H9 (cell line): ENCODE results near the gene SPDL1. TPM values are rescaled to one million over a fixed set of nuclear protein-coding genes. Genes with fewer than 3 reads are reported as not detected.

ENCODE experiments used
- DNase-seq: peaks from one replicate; pipeline ENCODE4 v3.0.0-alpha.2; 2017
- H2AFZ ChIP-seq: one replicate; pipeline ENCODE4 v1.6.1; 2013; ENCODE audit warnings: mild to moderate bottlenecking, low read length, control low read depth, moderate library complexity
- H2AK5ac ChIP-seq: 2 replicates; pipeline ENCODE4 v1.6.1; 2013; ENCODE audit warnings: low read length, control low read depth, mixed read lengths; ENCODE audit not compliant: insufficient read length
- H2BK120ac ChIP-seq: one replicate; pipeline ENCODE4 v1.6.1; 2013; ENCODE audit warnings: low read depth, mild to moderate bottlenecking, low read length, control low read depth, inconsistent platforms; ENCODE audit not compliant: poor library complexity, severe bottlenecking
- H2BK12ac ChIP-seq: 2 replicates; pipeline ENCODE4 v1.6.1; 2013; ENCODE audit warnings: low read length, control low read depth, mixed read lengths, low read depth; ENCODE audit not compliant: insufficient read length
- H2BK15ac ChIP-seq: 2 replicates; pipeline ENCODE4 v1.6.1; 2013; ENCODE audit warnings: low read depth, low read length, control low read depth
- H2BK20ac ChIP-seq: one replicate; pipeline ENCODE4 v1.6.1; 2013; ENCODE audit warnings: low read depth, mild to moderate bottlenecking, low read length, control low read depth, inconsistent platforms; ENCODE audit not compliant: poor library complexity, severe bottlenecking
- H2BK5ac ChIP-seq: 2 replicates; pipeline ENCODE4 v1.6.1; 2013; ENCODE audit warnings: low read length, control low read depth, mixed read lengths; ENCODE audit not compliant: insufficient read length
- H3K14ac ChIP-seq: 2 replicates; pipeline ENCODE4 v1.6.1; 2013; ENCODE audit warnings: low read length, control low read depth; ENCODE audit not compliant: insufficient read depth
- H3K18ac ChIP-seq: 2 replicates; pipeline ENCODE4 v1.6.1; 2013; ENCODE audit warnings: low read depth, mild to moderate bottlenecking, mixed read lengths, low read length, control low read depth; ENCODE audit not compliant: insufficient read length
- H3K23ac ChIP-seq: 2 replicates; pipeline ENCODE4 v1.6.1; 2013; ENCODE audit warnings: low read length, control low read depth, mixed read lengths, low read depth; ENCODE audit not compliant: insufficient read length
- H3K23me2 ChIP-seq: 2 replicates; pipeline ENCODE4 v1.6.1; 2013; ENCODE audit warnings: low read depth, mild to moderate bottlenecking, mixed read lengths, low read length, control low read depth; ENCODE audit not compliant: insufficient read length, poor library complexity, severe bottlenecking
- H3K27ac ChIP-seq: 2 replicates; pipeline ENCODE4 v1.5.1; 2013; ENCODE audit warnings: low read length, control low read depth, mixed read lengths, low read depth; ENCODE audit not compliant: insufficient read length
- H3K27me3 ChIP-seq: 2 replicates; pipeline ENCODE4 v1.6.1; 2013; ENCODE audit warnings: low read length, control low read depth, inconsistent platforms; ENCODE audit not compliant: insufficient read depth
- H3K4ac ChIP-seq: 2 replicates; pipeline ENCODE4 v1.6.1; 2013; ENCODE audit warnings: low read depth, mild to moderate bottlenecking, control low read depth, inconsistent platforms, low read length, moderate library complexity
- H3K4me1 ChIP-seq: 2 replicates; pipeline ENCODE4 v1.6.1; 2013; ENCODE audit warnings: low read length, control low read depth, inconsistent platforms; ENCODE audit not compliant: insufficient read depth
- H3K4me2 ChIP-seq: 2 replicates; pipeline ENCODE4 v1.6.1; 2013; ENCODE audit warnings: low read length, control low read depth, mixed read lengths; ENCODE audit not compliant: insufficient read length, insufficient read depth
- H3K56ac ChIP-seq: 2 replicates; pipeline ENCODE4 v1.6.1; 2013; ENCODE audit warnings: low read depth, mild to moderate bottlenecking, mixed read lengths, low read length, control low read depth; ENCODE audit not compliant: insufficient read length
- H3K79me1 ChIP-seq: 2 replicates; pipeline ENCODE4 v1.6.1; 2013; ENCODE audit warnings: low read depth, mild to moderate bottlenecking, moderate library complexity, low read length, control low read depth, inconsistent platforms; ENCODE audit not compliant: insufficient read depth, poor library complexity, severe bottlenecking
- H3K79me2 ChIP-seq: 2 replicates; pipeline ENCODE4 v1.6.1; 2013; ENCODE audit warnings: low read length, control low read depth, inconsistent platforms; ENCODE audit not compliant: insufficient read depth
- H3K9ac ChIP-seq: 2 replicates; pipeline ENCODE4 v1.6.1; 2013; ENCODE audit warnings: low read length, control low read depth, mixed read lengths; ENCODE audit not compliant: insufficient read length; ENCODE audit errors: extremely low read depth
- H3K9me3 ChIP-seq: one replicate; pipeline ENCODE4 v1.6.1; 2013; ENCODE audit warnings: low read depth, low read length, inconsistent platforms; ENCODE audit not compliant: control insufficient read depth
- H3T11ph ChIP-seq: one replicate; pipeline ENCODE4 v1.6.1; 2013; ENCODE audit warnings: mild to moderate bottlenecking, low read length, control low read depth, inconsistent platforms
- H4K20me1 ChIP-seq: one replicate; pipeline ENCODE4 v1.6.1; 2013; ENCODE audit not compliant: control insufficient read depth, insufficient read length, insufficient read depth
- H4K5ac ChIP-seq: 2 replicates; pipeline ENCODE4 v1.6.1; 2013; ENCODE audit warnings: low read depth, mild to moderate bottlenecking, mixed read lengths, low read length, control low read depth; ENCODE audit not compliant: insufficient read length
- H4K8ac ChIP-seq: replicated peaks from 2 replicates; pipeline ENCODE4 v1.6.1; 2013; ENCODE audit warnings: low read length, control low read depth, mixed read lengths, low read depth; ENCODE audit not compliant: insufficient read length
- H4K91ac ChIP-seq: 2 replicates; pipeline ENCODE4 v1.6.1; 2013; ENCODE audit warnings: low read depth, mild to moderate bottlenecking, moderate library complexity, mixed read lengths, low read length, control low read depth; ENCODE audit not compliant: insufficient read length
- H3K27ac Mint-ChIP-seq, 3 experiments: 2 replicates in 2 of 3; 3 replicates in 1 of 3; pipeline ENCODE4 v1.8.0; 2020 to 2021; ENCODE audit warnings: mixed read lengths in 3 of 3, mild to moderate bottlenecking in 1 of 3, moderate library complexity in 1 of 3
- H3K27me3 Mint-ChIP-seq: 2 replicates; pipeline ENCODE4 v1.8.0; 2021; ENCODE audit warnings: low read depth, mild to moderate bottlenecking, moderate library complexity, mixed read lengths
- H3K36me3 Mint-ChIP-seq, 3 experiments: 2 replicates in 2 of 3; 3 replicates in 1 of 3; pipeline ENCODE4 v1.8.0; 2020 to 2021; ENCODE audit warnings: low read depth in 3 of 3, mixed read lengths in 3 of 3; ENCODE audit not compliant: insufficient read depth in 1 of 3
- H3K4me1 Mint-ChIP-seq, 2 experiments: 2 replicates each; pipeline ENCODE4 v1.8.0; 2020; ENCODE audit warnings: mixed read lengths in 2 of 2
- H3K4me3 Mint-ChIP-seq, 2 experiments: 2 replicates in 1 of 2; 3 replicates in 1 of 2; pipeline ENCODE4 v1.8.0; 2020 to 2021; ENCODE audit warnings: mild to moderate bottlenecking in 2 of 2, mixed read lengths in 2 of 2, moderate library complexity in 1 of 2
- H3K9me3 Mint-ChIP-seq, 2 experiments: 2 replicates in 1 of 2; 3 replicates in 1 of 2; pipeline ENCODE4 v1.8.0; 2020; ENCODE audit warnings: mild to moderate bottlenecking in 2 of 2, mixed read lengths in 2 of 2, moderate library complexity in 1 of 2
- WGBS: extraction: QIAGEN DNeasy Blood & Tissue Kit; methylation state at CpG from one replicate; pipeline ENCODE4 v1.1.7; 2013; ENCODE audit warnings: missing lambda C conversion rate, low lambda C conversion rate, mixed read lengths; ENCODE audit not compliant: insufficient read length; ENCODE audit errors: extremely low coverage; 5-methylcytosine and 5-hydroxymethylcytosine counted together
- total RNA-seq: library from RNA; stranded (reverse); gene quantifications from 2 replicates; pipeline ENCODE4 v1.2.1, GENCODE V29; 2021
- TF ChIP-seq, protein P1 (sequence below): fragments of 200-600 bp; sonication (generic); conservative IDR thresholded peaks from 3 replicates; pipeline ENCODE4 v1.8.0; 2021; ENCODE audit warnings: antibody characterized with exemption, mild to moderate bottlenecking

The SPDL1 gene
- total RNA-seq, 1 experiment from 2014 or later, result 49.4 TPM

- no peak overlapping the region for H3K9ac ChIP-seq
- H3K4ac ChIP-seq, result no peak overlapping the region
- H2BK5ac ChIP-seq, result no peak overlapping the region
- no peak overlapping the region for H2BK20ac ChIP-seq
- H3K4me1 Mint-ChIP-seq, result no peaks in the 10 kb centered on the region
- no peak overlapping the region for H3K27ac ChIP-seq
- no peaks in the 10 kb centered on the region for H3K79me2 ChIP-seq
- no peaks in the 10 kb centered on the region for H4K20me1 ChIP-seq
- no peak overlapping the region for H4K8ac ChIP-seq
- H3K56ac ChIP-seq, result no peak overlapping the region
- no peak overlapping the region for H3T11ph ChIP-seq
- no peak overlapping the region for H2BK15ac ChIP-seq
- no peak overlapping the region for H3K27ac Mint-ChIP-seq
- H2BK120ac ChIP-seq, result no peak overlapping the region
- H3K36me3 Mint-ChIP-seq, result no peaks in the 10 kb centered on the region
- no peaks in the 10 kb centered on the region for H3K79me1 ChIP-seq
- no peak overlapping the region for H3K4me2 ChIP-seq
- no peak overlapping the region for H2BK12ac ChIP-seq
- H2AK5ac ChIP-seq, result no peak overlapping the region
- H4K91ac ChIP-seq, result no peak overlapping the region
- no peak overlapping the region for H2AFZ ChIP-seq
- no CpG with 5 or more reads among the region's 1 CpG for WGBS
- TF ChIP-seq, protein P1, sequence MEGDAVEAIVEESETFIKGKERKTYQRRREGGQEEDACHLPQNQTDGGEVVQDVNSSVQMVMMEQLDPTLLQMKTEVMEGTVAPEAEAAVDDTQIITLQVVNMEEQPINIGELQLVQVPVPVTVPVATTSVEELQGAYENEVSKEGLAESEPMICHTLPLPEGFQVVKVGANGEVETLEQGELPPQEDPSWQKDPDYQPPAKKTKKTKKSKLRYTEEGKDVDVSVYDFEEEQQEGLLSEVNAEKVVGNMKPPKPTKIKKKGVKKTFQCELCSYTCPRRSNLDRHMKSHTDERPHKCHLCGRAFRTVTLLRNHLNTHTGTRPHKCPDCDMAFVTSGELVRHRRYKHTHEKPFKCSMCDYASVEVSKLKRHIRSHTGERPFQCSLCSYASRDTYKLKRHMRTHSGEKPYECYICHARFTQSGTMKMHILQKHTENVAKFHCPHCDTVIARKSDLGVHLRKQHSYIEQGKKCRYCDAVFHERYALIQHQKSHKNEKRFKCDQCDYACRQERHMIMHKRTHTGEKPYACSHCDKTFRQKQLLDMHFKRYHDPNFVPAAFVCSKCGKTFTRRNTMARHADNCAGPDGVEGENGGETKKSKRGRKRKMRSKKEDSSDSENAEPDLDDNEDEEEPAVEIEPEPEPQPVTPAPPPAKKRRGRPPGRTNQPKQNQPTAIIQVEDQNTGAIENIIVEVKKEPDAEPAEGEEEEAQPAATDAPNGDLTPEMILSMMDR, result no peak
- no peak overlapping the region for H3K14ac ChIP-seq
- no peaks in the 10 kb centered on the region; the same call in 1 of the 2 replicates for H3K27me3 ChIP-seq
- H3K23me2 ChIP-seq, result no peaks in the 10 kb centered on the region
- DNase-seq, result no peak
- no peak overlapping the region for H3K23ac ChIP-seq
- no peak overlapping the region for H3K4me3 Mint-ChIP-seq
- no peaks in the 10 kb centered on the region for H3K9me3 ChIP-seq
- H3K4me1 ChIP-seq, result no peaks in the 10 kb centered on the region
- no peak overlapping the region for H4K5ac ChIP-seq
- peaks cover 8% of the 10 kb centered on the region for H3K27me3 Mint-ChIP-seq
- no peak overlapping the region for H3K18ac ChIP-seq
- H3K9me3 Mint-ChIP-seq, result peaks cover 0 to 4% of the 10 kb centered on the region in 2 experiments; a peak in 3 of 5 replicates
Observed at GRCh38 chr5:169545762-169546161, 37.8 kb upstream of the SPDL1 start.
